ENCODE results near the gene C22orf39. TPM values are rescaled to one million over a fixed set of nuclear protein-coding genes. Genes with fewer than 3 reads are reported as not detected.

C22orf39 gene
- total RNA-seq, 4 donors from 2014 or later: 157 to 182 (median 178) TPM

GRCh38 chr22:19494676-19495173 lies 47.2 kb upstream of the C22orf39 start:
- in situ Hi-C loops (cut with MboI; ENCODE audit: low sequenced_read_pairs in 4 of 4) (loop anchor here in 3 of 4 donors (5.0 to 10.0 kb wide), 2 partner anchors 130 to 133 kb away; no protein-coding TSS in a partner anchor), intact Hi-C loops (cut with DNase I; ENCODE audit: low total_unique reads) (loop anchor here (5.0 kb wide), 1 partner anchor 138 kb away; no protein-coding TSS in a partner anchor)
- TF ChIP-seq, protein P1, sequence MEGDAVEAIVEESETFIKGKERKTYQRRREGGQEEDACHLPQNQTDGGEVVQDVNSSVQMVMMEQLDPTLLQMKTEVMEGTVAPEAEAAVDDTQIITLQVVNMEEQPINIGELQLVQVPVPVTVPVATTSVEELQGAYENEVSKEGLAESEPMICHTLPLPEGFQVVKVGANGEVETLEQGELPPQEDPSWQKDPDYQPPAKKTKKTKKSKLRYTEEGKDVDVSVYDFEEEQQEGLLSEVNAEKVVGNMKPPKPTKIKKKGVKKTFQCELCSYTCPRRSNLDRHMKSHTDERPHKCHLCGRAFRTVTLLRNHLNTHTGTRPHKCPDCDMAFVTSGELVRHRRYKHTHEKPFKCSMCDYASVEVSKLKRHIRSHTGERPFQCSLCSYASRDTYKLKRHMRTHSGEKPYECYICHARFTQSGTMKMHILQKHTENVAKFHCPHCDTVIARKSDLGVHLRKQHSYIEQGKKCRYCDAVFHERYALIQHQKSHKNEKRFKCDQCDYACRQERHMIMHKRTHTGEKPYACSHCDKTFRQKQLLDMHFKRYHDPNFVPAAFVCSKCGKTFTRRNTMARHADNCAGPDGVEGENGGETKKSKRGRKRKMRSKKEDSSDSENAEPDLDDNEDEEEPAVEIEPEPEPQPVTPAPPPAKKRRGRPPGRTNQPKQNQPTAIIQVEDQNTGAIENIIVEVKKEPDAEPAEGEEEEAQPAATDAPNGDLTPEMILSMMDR (IDR thresholded peaks at IDR 0.05 in 4 of 5, conservative IDR thresholded peaks at IDR 0.05 in 1 of 5): no peak
- no peak for TF ChIP-seq POLR2A (IDR thresholded peaks at IDR 0.05)
- no peaks in the 10 kb centered on the region for H3K27me3 ChIP-seq
- ATAC-seq (no peak), DNase-seq (no peak)
- H3K4me1 ChIP-seq: no peaks in the 10 kb centered on the region
- no peaks in the 10 kb centered on the region for H3K9me3 ChIP-seq
- no peaks in the 10 kb centered on the region for H3K36me3 ChIP-seq
- no peak overlapping the region for H3K27ac ChIP-seq
- H3K4me3 ChIP-seq: no peak overlapping the region

GRCh38 chr22:19494001-19494560 lies 46.6 kb upstream of the C22orf39 start:
- in situ Hi-C loops (cut with MboI; ENCODE audit: low sequenced_read_pairs in 4 of 4): loop anchor here in 3 of 4 donors (5.0 to 10.0 kb wide), 2 partner anchors 131 to 133 kb away; no protein-coding TSS in a partner anchor
- ATAC-seq: no peak
- Histone ChIP-seq H3K36me3 (no peaks in the 10 kb centered on the region), H3K27me3 (no peaks in the 10 kb centered on the region), H3K9me3 (no peaks in the 10 kb centered on the region), H3K27ac (no peak overlapping the region), H3K4me3 (no peak overlapping the region), H3K4me1 (no peaks in the 10 kb centered on the region)
- intact Hi-C loops (cut with DNase I; ENCODE audit: low total_unique reads): no loop called here
- no peak for TF ChIP-seq POLR2A (IDR thresholded peaks at IDR 0.05)
- TF ChIP-seq, protein P1 (IDR thresholded peaks at IDR 0.05 in 4 of 5, conservative IDR thresholded peaks at IDR 0.05 in 1 of 5): no peak
- DNase-seq: no peak

DNA sequence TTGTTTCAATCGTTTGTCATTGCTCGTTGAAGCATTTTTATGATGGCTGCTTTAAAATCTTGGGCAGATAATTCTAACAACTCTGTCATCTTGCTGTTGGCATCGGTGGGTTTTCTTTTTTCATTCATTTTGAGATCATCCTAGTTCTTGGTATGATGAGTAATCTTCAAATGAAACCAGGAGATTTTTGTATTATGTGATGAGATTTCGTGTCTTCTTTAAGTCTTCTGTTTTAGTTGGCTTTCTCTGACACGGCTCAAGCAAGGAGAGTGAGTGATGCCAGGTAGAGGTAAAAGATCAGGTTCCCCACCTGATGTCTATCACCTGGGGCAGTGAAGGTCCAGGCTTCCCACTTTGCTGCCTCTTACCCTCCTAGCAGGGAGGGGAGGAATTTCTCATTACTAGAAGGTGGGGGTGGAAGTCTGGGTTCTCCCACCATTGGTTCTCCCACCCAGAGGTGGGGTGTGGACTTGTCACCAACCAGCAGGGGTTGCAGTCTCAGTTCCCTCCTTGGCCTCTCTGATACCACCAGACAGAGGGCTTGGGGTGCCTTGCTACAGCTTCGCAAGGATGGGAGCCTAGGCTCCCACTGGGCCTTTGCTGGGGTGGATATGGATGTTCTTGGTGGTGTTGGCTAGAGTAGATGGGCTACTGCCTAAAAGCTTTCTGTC lies 45.1 kb upstream of the C22orf39 start:
- Histone ChIP-seq H3K36me3 (no peaks in the 10 kb centered on the region), H3K27me3 (no peaks in the 10 kb centered on the region), H3K4me3 (no peak overlapping the region), H3K27ac (no peak overlapping the region), H3K9me3 (no peaks in the 10 kb centered on the region), H3K4me1 (no peaks in the 10 kb centered on the region)
- TF ChIP-seq, protein P1 (IDR thresholded peaks at IDR 0.05 in 4 of 5, conservative IDR thresholded peaks at IDR 0.05 in 1 of 5): no peak
- TF ChIP-seq POLR2A (IDR thresholded peaks at IDR 0.05): no peak
- in situ Hi-C loops (cut with MboI; ENCODE audit: low sequenced_read_pairs in 4 of 4): loop anchor here in 3 of 4 donors (5.0 to 10.0 kb wide), 2 partner anchors 132 to 135 kb away; no protein-coding TSS in a partner anchor
- ATAC-seq: no peak
- intact Hi-C loops (cut with DNase I; ENCODE audit: low total_unique reads): no loop called here
- DNase-seq: no peak

- TF ChIP-seq, protein P1 (IDR thresholded peaks at IDR 0.05 in 4 of 5, conservative IDR thresholded peaks at IDR 0.05 in 1 of 5): no peak
- no peak overlapping the region for H3K4me3 ChIP-seq
- intact Hi-C loops (cut with DNase I; ENCODE audit: low total_unique reads): no loop called here
- H3K27me3 ChIP-seq: no peaks in the 10 kb centered on the region
- in situ Hi-C loops (cut with MboI; ENCODE audit: low sequenced_read_pairs in 4 of 4): loop anchor here in 3 of 4 donors (5.0 to 10.0 kb wide), 2 partner anchors 134 to 137 kb away; no protein-coding TSS in a partner anchor
- no peaks in the 10 kb centered on the region for H3K9me3 ChIP-seq
- no peaks in the 10 kb centered on the region for H3K4me1 ChIP-seq
- H3K27ac ChIP-seq: no peak overlapping the region
- no peak for ATAC-seq
- no peaks in the 10 kb centered on the region for H3K36me3 ChIP-seq
- no peak for DNase-seq
Observed at GRCh38 chr22:19490628-19491230, 43.2 kb upstream of the C22orf39 start.
